WTC11 (cell line): Measurements from ENCODE around the gene SVIL.

ENCODE experiments used
- CREB1 ChIP-seq: sonication (generic); formaldehyde crosslinking; IDR thresholded peaks from 2 replicates; pipeline ENCODE4 v1.8.0; 2023; ENCODE audit warnings: mild to moderate bottlenecking, missing genetic modification reagents
- FOXK1 ChIP-seq: sonication (generic); formaldehyde crosslinking; IDR thresholded peaks from 2 replicates; pipeline ENCODE4 v1.8.0; 2022; ENCODE audit warnings: mild to moderate bottlenecking, moderate library complexity, missing genetic modification reagents
- JUN ChIP-seq: sonication (generic); formaldehyde crosslinking; IDR thresholded peaks from 2 replicates; pipeline ENCODE4 v1.8.0; 2023; ENCODE audit warnings: mild to moderate bottlenecking, missing genetic modification reagents
- NR2C2 ChIP-seq: sonication (generic); formaldehyde crosslinking; IDR thresholded peaks from 2 replicates; pipeline ENCODE4 v1.8.0; 2022; ENCODE audit warnings: mild to moderate bottlenecking, missing genetic modification reagents
- SP1 ChIP-seq: sonication (generic); formaldehyde crosslinking; conservative IDR thresholded peaks from 2 replicates; pipeline ENCODE4 v1.8.1; 2022; ENCODE audit warnings: missing genetic modification reagents
- TP53 ChIP-seq: sonication (generic); formaldehyde crosslinking; IDR thresholded peaks from 2 replicates; pipeline ENCODE4 v1.8.1; 2023; ENCODE audit warnings: mild to moderate bottlenecking, missing genetic modification reagents
- ZNF423 ChIP-seq: fragments of 250-450 bp; sonication (Bioruptor Pico); IDR thresholded peaks from 2 replicates; pipeline ENCODE4 v2.1.2; 2022; ENCODE audit warnings: mild to moderate bottlenecking, moderate library complexity
- TF ChIP-seq, protein P1 (sequence below): fragments of 200-600 bp; IDR thresholded peaks from 2 replicates; pipeline ENCODE4 v1.8.0; 2022; ENCODE audit warnings: antibody characterized with exemption
- TF ChIP-seq, protein P2 (sequence below): sonication (generic); formaldehyde crosslinking; IDR thresholded peaks from 2 replicates; pipeline ENCODE4 v1.8.0; 2022; ENCODE audit warnings: mild to moderate bottlenecking, missing genetic modification reagents
- TF ChIP-seq, protein P3 (sequence below): fragments of 250-450 bp; sonication (Bioruptor Pico); IDR thresholded peaks from 2 replicates; pipeline ENCODE4 v1.9.0; 2021; ENCODE audit warnings: mild to moderate bottlenecking

DNA sequence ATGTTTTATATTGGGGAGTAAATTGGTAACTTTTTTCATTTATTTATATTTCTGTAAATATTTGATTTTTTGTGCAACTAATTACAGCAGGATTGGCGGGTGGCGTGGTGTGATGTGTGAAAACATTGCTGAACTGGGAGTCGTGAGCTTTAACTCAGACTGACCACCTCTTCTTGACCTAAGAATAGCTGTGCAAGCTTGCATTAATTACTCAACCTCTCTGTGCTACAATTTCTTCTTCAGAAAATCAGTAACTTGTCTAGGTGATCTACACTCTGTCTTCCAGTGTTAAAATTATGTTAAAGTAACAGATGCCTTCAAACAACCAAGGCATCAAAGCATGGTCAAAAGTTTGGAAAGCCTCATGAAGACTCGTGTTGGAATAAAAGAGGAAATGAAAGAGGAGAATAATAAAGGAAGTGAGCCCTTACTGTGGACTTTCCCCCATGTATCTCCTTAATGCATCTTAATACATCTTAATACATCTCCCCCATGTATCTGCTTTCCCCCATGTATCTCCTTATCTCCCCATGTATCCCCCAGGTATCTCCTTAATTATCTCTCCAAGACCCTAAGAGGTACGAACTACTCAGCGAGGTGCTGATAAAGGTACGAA, 71.2 kb downstream of the SVIL start:
- no peak for TF ChIP-seq JUN (CRISPR knock-in tag)
- TF ChIP-seq, protein P1, sequence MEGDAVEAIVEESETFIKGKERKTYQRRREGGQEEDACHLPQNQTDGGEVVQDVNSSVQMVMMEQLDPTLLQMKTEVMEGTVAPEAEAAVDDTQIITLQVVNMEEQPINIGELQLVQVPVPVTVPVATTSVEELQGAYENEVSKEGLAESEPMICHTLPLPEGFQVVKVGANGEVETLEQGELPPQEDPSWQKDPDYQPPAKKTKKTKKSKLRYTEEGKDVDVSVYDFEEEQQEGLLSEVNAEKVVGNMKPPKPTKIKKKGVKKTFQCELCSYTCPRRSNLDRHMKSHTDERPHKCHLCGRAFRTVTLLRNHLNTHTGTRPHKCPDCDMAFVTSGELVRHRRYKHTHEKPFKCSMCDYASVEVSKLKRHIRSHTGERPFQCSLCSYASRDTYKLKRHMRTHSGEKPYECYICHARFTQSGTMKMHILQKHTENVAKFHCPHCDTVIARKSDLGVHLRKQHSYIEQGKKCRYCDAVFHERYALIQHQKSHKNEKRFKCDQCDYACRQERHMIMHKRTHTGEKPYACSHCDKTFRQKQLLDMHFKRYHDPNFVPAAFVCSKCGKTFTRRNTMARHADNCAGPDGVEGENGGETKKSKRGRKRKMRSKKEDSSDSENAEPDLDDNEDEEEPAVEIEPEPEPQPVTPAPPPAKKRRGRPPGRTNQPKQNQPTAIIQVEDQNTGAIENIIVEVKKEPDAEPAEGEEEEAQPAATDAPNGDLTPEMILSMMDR, result no peak
- TF ChIP-seq, protein P2, sequence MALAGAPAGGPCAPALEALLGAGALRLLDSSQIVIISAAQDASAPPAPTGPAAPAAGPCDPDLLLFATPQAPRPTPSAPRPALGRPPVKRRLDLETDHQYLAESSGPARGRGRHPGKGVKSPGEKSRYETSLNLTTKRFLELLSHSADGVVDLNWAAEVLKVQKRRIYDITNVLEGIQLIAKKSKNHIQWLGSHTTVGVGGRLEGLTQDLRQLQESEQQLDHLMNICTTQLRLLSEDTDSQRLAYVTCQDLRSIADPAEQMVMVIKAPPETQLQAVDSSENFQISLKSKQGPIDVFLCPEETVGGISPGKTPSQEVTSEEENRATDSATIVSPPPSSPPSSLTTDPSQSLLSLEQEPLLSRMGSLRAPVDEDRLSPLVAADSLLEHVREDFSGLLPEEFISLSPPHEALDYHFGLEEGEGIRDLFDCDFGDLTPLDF (CRISPR knock-in tag), result no peak
- no peak for TF ChIP-seq ZNF423
- no peak for TF ChIP-seq FOXK1 (CRISPR knock-in tag)
- TF ChIP-seq NR2C2 (CRISPR knock-in tag), result no peak
- no peak for TF ChIP-seq TP53 (CRISPR knock-in tag)
- TF ChIP-seq CREB1 (CRISPR knock-in tag), result no peak
- TF ChIP-seq, protein P3, sequence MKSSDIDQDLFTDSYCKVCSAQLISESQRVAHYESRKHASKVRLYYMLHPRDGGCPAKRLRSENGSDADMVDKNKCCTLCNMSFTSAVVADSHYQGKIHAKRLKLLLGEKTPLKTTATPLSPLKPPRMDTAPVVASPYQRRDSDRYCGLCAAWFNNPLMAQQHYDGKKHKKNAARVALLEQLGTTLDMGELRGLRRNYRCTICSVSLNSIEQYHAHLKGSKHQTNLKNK (CRISPR knock-in tag), result no peak
- TF ChIP-seq SP1 (CRISPR knock-in tag), result no peak
